HG02852 (cell line): Measurements from ENCODE around the gene KIF3C.
"Not testable (repeated sequence)": the region's sequence is repeated elsewhere in the genome, so short reads cannot be mapped to it uniquely, and the experiment has no call there.

Experiments
- ATAC-seq: cut with Tn5 transposase; IDR thresholded peaks from one replicate; pipeline ENCODE4 v1.9.1; 2021; ENCODE audit warnings: mild to moderate bottlenecking, moderate library complexity; ENCODE audit not compliant: unreplicated experiment

KIF3C gene

GRCh38 chr2:25982273-25982967 is at the start of gene KIF3C:
KIF3C (minus strand) TSS chr2:25982497; CDS start chr2:25981917, 580 bp downstream.
- ATAC-seq = no peak

GRCh38 chr2:26028083-26028482 is 45.8 kb upstream of the KIF3C start:
- ATAC-seq = not testable (repeated sequence)

- no peak for ATAC-seq
These were observed 43.2 kb upstream of the KIF3C start for GRCh38 chr2:26025509-26025908.

GRCh38 chr2:26024260-26024659 is 42.0 kb upstream of the KIF3C start:
- ATAC-seq = no peak

DNA sequence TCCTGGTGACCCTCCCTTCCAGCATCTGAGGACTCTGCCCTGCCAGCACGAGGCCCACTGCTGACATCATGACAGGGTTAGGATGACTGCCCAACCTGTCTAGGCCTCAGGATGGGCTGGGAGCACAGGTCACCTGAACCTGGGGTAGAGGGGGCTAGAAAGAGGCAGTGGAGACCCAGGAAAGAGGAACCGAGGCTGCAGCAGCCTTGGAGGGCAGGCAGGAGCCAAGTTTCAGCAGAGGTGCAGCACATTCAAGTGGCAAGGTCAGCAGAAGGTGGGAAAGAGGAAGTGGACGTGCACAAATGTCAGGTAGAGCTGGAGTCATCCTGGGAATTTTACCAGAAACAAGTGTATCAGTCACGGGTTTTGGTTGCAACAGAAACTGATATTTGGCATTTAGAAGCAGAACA is 37.9 kb upstream of the KIF3C start:
- ATAC-seq = no peak

DNA sequence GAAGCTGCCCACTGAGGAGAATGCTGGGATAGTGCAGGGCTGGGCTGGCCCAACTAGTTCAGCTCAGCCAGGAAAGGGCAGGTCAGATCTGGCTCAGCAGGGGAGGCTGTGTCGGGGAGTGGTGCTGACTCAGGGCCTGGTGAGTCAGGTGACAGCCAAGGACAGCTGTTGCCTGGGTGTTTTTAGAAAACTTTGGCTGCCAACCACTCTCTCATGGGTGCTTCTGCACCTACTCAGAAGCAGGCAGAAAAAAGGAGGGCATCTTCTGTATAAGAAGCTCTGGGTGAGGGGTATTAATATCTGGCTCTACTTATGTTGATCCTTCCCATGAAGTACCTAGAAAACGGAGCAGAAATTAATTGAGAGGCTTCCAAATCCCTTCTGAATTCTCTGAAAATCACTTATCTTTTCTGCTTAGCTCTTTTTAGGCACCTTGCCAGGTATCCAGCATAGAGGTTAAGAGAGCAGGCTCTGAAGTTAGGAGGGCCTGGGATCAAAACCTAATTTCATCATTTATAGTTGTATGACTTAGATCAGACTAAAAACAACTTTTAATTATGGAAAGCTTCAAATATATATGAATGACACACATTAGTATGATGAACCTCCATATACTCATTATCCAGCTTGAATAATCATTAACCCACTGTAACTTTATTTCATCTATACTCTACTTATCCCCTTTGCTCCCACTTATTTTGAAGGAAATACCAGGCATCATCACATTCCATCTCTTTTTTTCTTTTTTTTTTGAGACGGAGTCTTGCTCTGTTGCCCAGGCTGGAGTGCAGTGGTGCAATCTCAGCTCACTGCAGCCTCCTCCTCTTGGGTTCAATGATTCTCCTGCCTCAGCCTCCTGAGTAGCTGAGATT is 36.1 kb upstream of the KIF3C start:
- no peak for ATAC-seq

- ATAC-seq = no peak
These were observed 35.3 kb upstream of the KIF3C start for GRCh38 chr2:26017464-26018183.

DNA sequence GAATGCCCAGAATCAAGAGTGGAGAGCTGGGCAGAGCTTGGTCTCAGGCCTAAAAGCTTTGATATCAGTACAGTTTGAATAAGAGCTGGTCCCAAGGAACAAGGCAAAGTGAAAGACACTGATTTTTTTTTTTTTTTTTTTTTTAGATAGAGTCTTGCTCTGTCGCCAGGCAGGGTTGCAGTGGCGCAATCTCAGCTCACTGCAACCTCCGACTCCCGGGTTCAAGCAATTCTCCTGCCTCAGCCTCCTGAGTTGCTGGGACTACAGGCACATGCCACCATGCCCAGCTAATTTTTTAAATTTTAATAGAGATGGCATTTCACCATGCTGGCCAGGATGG is 34.4 kb upstream of the KIF3C start:
- ATAC-seq = not testable (repeated sequence)

DNA sequence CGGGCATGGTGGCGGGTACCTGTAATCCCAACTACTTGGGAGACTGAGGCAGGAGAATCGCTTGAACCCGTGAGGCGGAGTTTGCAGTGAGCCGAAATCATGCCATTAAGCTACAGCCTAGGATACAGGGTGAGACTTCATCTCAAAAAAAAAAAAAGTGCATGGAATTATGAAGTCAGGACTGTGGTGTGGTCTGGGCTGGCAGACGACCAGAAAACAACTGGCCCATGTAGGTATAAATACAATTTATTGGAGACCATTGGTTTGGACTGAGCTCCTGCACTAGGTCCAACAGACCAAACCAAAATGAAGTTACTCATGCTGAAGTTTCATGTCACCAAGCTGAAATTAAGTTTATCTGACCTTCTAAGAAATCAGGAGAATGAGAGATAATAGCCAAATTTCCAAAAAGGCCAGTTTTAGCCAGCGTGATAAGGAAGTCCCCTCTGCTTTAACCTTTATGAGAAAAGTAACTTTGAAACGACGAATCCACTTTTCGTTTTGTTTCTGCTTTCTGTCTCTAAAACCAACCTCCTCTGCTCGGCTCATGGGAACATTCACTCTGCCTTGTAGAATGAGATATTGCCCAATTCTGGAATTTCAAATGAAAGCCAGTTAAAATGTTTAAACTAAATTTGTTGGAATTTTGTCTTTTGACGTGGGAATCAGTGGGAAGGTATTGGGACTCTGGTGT is 33.9 kb upstream of the KIF3C start:
- no peak for ATAC-seq

DNA sequence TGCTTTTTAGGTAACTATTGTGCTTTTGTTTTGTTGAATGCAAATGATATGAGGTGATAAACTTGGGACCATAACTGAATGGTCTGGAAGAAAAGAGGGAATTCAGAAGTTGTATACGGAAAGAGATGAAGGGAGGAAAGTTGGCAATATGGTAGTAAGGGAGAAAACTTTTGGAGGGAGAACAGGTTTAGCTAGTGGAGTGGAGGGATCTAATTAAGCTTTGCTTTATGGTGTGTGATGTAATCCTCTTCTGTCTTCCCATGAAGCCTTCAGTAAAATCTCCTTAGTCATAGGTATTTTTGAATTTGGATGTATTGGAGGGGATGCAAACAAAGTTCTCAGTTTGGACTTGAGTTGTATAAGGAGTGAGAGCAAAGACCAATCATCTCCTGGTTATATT is 31.4 kb upstream of the KIF3C start:
- no peak for ATAC-seq

DNA sequence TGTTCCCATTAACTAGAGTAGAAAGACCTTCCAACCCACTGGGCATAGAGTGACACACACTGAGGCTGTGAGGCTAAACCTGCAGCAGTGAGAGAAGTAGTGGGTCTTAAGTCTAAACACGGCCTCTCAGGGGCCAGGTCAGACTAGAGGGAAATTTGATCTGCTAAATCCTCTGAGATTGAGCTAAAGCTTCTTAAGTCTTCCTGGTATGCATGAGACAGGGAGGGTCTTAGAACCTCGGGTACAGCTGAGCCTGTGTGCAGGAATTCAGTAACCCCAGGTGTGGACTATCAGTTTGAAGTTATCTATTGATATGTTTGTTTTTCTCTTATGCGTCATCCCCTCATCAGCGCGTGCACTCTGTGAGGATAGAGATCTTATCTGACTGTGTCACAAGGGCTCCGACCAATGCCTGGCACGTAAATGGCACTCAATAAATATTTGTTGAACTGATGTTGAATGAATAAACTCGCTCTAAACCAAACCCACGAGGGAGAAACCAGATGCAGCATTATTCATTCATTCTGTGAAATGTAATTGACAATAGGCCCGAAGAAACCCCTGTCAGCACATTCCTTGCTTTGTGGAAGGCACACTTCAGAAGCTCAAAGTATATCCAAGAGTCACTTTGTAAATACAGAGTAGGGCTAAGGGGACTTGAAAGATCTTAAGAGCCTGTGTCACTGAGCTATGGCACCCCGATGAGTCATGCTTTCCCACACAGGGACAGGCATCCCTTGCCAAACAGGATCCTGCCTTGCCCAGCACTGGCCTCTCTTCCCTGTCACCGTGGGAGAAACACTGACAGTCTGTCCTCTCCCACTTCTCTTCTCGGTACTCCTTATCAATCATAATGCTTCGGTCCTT is 29.9 kb upstream of the KIF3C start:
- no peak for ATAC-seq

DNA sequence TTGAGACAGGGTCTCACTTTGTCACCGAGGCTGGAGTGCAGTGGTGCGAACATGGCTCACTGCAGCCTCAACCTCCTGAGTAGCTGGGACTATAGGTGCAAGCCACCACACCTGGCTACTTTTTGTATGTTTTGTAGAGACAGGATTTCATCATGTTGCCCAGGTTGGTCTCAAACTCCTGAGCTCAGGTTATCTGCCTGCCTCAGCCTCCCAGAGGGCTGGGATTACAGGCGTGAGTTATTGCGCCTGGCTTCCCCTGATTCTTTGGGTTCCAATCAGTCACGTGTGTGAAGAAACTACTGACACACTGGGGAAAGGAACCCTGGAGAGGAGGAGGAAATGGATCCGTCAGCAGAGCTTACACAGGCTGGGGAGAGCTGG is 29.3 kb upstream of the KIF3C start:
- no peak for ATAC-seq

- no peak for ATAC-seq
These were observed 28.6 kb upstream of the KIF3C start for GRCh38 chr2:26010943-26011342.

- no peak for ATAC-seq
These were observed 27.3 kb upstream of the KIF3C start for GRCh38 chr2:26009567-26009963.

GRCh38 chr2:26008851-26009566 is 26.7 kb upstream of the KIF3C start:
- ATAC-seq = no peak

DNA sequence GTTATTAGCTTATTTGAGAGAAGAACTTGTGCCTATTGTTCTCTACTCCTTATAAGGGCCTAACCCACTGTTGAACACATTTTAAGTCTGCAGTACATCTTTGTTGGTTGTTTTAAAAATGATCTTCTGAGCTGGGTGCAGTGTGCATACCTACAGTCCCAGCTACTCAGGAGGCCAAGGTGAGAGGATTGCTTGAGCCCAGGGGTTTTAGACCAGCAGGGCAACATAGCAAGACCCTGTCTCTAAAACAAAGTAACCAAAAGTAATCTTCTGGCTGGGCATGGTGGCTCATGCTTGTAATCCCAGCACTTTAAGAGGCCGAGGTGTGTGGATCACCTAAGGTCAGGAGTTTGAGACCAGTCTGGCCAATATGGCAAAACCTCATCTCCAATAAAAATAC is 25.8 kb upstream of the KIF3C start:
- ATAC-seq = no peak

- no peak for ATAC-seq
These were observed 20.5 kb upstream of the KIF3C start for GRCh38 chr2:26002632-26003310.

GRCh38 chr2:26001743-26002351 is 19.6 kb upstream of the KIF3C start:
- no peak for ATAC-seq
